Thyroid gland (tissue), 4 donors: ENCODE data around the gene PIH1D1. TPM values are rescaled to one million over a fixed set of nuclear protein-coding genes. Genes with fewer than 3 reads are reported as not detected.

Experiments
- DNase-seq, 2 donors: peaks; one replicate each; pipeline ENCODE4 v3.0.0-alpha.2; 2019
- H3K27ac ChIP-seq, 3 donors: fragments of 200-600 bp; sonication (generic); 1 replicate in 2 of 3; 2 replicates in 1 of 3; pipeline ENCODE4 v1.5.1; 2016 to 2019; ENCODE audit warnings: mild to moderate bottlenecking in 1 of 3, moderate library complexity in 1 of 3
- H3K27me3 ChIP-seq: fragments of 200-600 bp; sonication (generic); one replicate; pipeline ENCODE4 v1.5.1; 2019
- H3K36me3 ChIP-seq, 2 donors: fragments of 200-600 bp; sonication (generic); one replicate each; pipeline ENCODE4 v1.5.1; 2016 to 2019
- H3K4me1 ChIP-seq, 2 donors: fragments of 200-600 bp; sonication (generic); one replicate each; pipeline ENCODE4 v1.5.1; 2017 to 2019
- H3K4me3 ChIP-seq, 3 donors: fragments of 200-600 bp; sonication (generic); replicated peaks in 1 of 3; 1 replicate in 2 of 3; 2 replicates in 1 of 3; pipeline ENCODE4 v1.5.1; 2016; ENCODE audit warnings: mild to moderate bottlenecking in 1 of 3
- H3K9me3 ChIP-seq: fragments of 200-600 bp; sonication (generic); one replicate; pipeline ENCODE4 v1.5.1; 2017
- CTCF ChIP-seq, 6 experiments: fragments of 200-600 bp in 3 of 6; fragments of 450-650 bp in 3 of 6; sonication (generic) in 3 of 6; IDR thresholded peaks; one replicate each; pipeline ENCODE4 v1.5.1; 2016 to 2019; ENCODE audit warnings: antibody characterized with exemption in 6 of 6, mild to moderate bottlenecking in 2 of 6, inconsistent platforms in 1 of 6, moderate library complexity in 1 of 6
- POLR2A ChIP-seq, 2 donors: fragments of 450-650 bp; IDR thresholded peaks; one replicate each; pipeline ENCODE4 v1.6.1; 2017; ENCODE audit warnings: antibody characterized with exemption in 2 of 2, mild to moderate bottlenecking in 2 of 2, moderate library complexity in 1 of 2
- WGBS, 2 donors: methylation state at CpG; one replicate each; pipeline ENCODE4 v1.1.5; 2017; 5-methylcytosine and 5-hydroxymethylcytosine counted together
- intact Hi-C: fragments of 100-400 bp; cut with DNase I; formaldehyde crosslinking; loops from one replicate; pipeline ENCODE4 v1.15.1; 2023
- total RNA-seq, 4 donors: library from RNA; depleted of rRNA; stranded (reverse); fragments of >200 nt; gene quantifications; one replicate each; pipeline ENCODE4 v1.2.3, GENCODE V29; 2016

Gene PIH1D1
- total RNA-seq, 4 donors from 2014 or later, result 69.7 to 125 (median 99.8) TPM

- H3K36me3 ChIP-seq, result peaks cover 37 to 39% of the 10 kb centered on the region in 2 donors
These were observed 36.6 kb upstream of the PIH1D1 start for GRCh38 chr19:49488046-49488862.

GRCh38 chr19:49487277-49488045, 35.8 kb upstream of the PIH1D1 start, which contains the start of gene RPL13A:
Gene RPL13A, plus strand, starts transcription at chr19:49487608. Its CDS starts 22 bp downstream, at chr19:49487630.
- H3K27me3 ChIP-seq, result no peaks in the 10 kb centered on the region
- DNase-seq, result peak; percentile 100
- H3K27ac ChIP-seq, result peak within 1 kb of the TSS; percentile 73 to 89 (median 87)
- no peaks in the 10 kb centered on the region for H3K9me3 ChIP-seq
- TF ChIP-seq POLR2A (IDR thresholded peaks at IDR 0.05) (peak; percentile 94 to 98), CTCF (IDR thresholded peaks at IDR 0.05) (peak in 1 of 6 experiments; percentile 14)
- H3K4me3 ChIP-seq, result peak within 1 kb of the TSS; percentile 75 to 85 (median 78)
- H3K4me1 ChIP-seq, result peaks cover 18 to 20% of the 10 kb centered on the region in 2 donors
- peaks cover 29 to 31% of the 10 kb centered on the region in 2 donors for H3K36me3 ChIP-seq
- WGBS, 2 donors, result 1% methylated on average over 24 to 39 of the region's 57 CpGs
- intact Hi-C loops, result no loop called here

More at GRCh38 chr19:49488046-49488862, 36.6 kb upstream of the PIH1D1 start:
- peak overlapping the region; percentile 75 to 85 (median 78) for H3K4me3 ChIP-seq
- intact Hi-C loops, result no loop called here
- no peaks in the 10 kb centered on the region for H3K9me3 ChIP-seq
- 1 to 2% methylated on average over 21 to 24 of the region's 26 CpGs for WGBS, 2 donors
- H3K27ac ChIP-seq, result peak overlapping the region; percentile 57 to 89 (median 87)
- no peaks in the 10 kb centered on the region for H3K27me3 ChIP-seq
- H3K4me1 ChIP-seq, result peaks cover 18 to 20% of the 10 kb centered on the region in 2 donors
- TF ChIP-seq CTCF (IDR thresholded peaks at IDR 0.05), result no peak
- no peak for TF ChIP-seq POLR2A (IDR thresholded peaks at IDR 0.05)
- DNase-seq, result no peak

- Histone ChIP-seq H3K27me3 (no peaks in the 10 kb centered on the region), H3K9me3 (no peaks in the 10 kb centered on the region), H3K36me3 (peaks cover 23 to 24% of the 10 kb centered on the region in 2 donors), H3K27ac (peak overlapping the region; percentile 54 to 73 (median 72)), H3K4me3 (no peak overlapping the region), H3K4me1 (peaks cover 18 to 20% of the 10 kb centered on the region in 2 donors)
- DNase-seq, result no peak
- WGBS, 2 donors, result 57 to 71% methylated on average over 15 to 21 of the region's 23 CpGs
- TF ChIP-seq POLR2A (IDR thresholded peaks at IDR 0.05) (no peak), CTCF (IDR thresholded peaks at IDR 0.05) (no peak)
- intact Hi-C loops, result no loop called here
These were observed 35.2 kb upstream of the PIH1D1 start for GRCh38 chr19:49486710-49487276.

GRCh38 chr19:49486232-49486631, 34.6 kb upstream of the PIH1D1 start:
- Histone ChIP-seq H3K4me1 (peaks cover 18 to 20% of the 10 kb centered on the region in 2 donors), H3K4me3 (no peak overlapping the region), H3K27ac (no peak overlapping the region), H3K36me3 (peaks cover 17 to 19% of the 10 kb centered on the region in 2 donors), H3K27me3 (no peaks in the 10 kb centered on the region), H3K9me3 (no peaks in the 10 kb centered on the region)
- no peak for DNase-seq
- TF ChIP-seq CTCF (IDR thresholded peaks at IDR 0.05) (no peak), POLR2A (IDR thresholded peaks at IDR 0.05) (no peak)
- WGBS, 2 donors, result 94 to 98% methylated on average over 6 to 7 of the region's 7 CpGs
- intact Hi-C loops, result no loop called here
